Dedifferentiated amniotic fluid mesenchymal stem cell (primary cell): ENCODE data around the gene ARHGAP8.
"Not testable (repeated sequence)": the region's sequence is repeated elsewhere in the genome, so short reads cannot be mapped to it uniquely, and the experiment has no call there.

ENCODE experiments used
- DNase-seq: peaks from one replicate; pipeline ENCODE4 v3.0.0-alpha.2; 2016; ENCODE audit errors: extremely low spot score

ARHGAP8 gene

DNA sequence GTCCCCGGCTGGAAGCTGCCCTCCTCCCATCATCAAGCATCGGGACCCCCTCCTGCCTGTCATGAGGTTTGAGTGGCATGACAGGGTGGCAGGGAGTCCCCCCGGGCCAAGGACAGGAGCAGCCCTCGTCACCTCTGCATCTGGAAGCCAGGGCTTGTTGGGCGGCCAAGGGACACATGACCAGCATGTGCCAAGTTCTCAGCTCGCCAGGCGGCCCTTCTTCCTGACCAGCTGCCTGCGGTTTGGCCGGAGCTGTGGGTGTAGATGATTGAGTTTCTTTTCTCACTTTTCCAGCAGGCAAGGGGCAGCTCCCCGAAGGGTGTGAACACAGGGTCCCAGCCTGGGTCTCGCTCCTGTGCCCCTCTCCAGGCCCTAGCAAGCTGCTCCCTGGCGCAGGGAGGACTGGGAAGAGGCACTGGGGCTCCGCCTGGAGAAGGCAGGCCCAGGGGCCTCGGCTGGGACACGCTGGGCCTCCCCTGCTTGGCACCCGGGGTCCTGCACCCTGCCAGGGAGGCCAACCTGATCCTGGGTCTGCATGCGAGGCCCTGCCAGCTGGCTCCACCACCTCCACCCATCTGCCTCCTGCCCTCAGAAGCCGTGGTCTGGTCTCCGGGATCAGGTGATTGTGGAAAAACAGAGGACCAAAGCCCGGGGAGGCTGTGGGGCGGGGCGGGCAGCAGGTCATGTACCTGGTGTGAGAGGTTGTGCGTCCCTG lies 13.4 kb downstream of the ARHGAP8 start:
- no peak for DNase-seq

DNA sequence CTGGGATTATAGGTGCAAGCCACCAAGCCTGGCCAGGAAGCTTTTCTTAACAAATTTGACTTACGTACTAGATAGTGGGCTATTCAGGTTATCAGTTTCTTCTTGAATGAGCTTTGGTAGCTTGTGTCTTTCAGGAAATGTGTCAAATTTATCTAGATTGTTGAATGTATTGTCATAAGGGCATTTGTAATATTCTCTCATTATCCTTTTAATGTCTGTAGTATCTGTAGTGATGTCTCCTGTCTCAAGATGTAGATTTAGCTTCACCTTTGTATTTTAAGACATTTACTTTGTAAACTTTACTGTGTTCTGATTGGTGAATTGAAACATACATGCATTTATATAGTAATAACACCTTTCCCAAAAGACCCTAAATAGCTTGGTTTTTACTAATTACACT lies 20.7 kb downstream of the ARHGAP8 start:
- no peak for DNase-seq

DNA sequence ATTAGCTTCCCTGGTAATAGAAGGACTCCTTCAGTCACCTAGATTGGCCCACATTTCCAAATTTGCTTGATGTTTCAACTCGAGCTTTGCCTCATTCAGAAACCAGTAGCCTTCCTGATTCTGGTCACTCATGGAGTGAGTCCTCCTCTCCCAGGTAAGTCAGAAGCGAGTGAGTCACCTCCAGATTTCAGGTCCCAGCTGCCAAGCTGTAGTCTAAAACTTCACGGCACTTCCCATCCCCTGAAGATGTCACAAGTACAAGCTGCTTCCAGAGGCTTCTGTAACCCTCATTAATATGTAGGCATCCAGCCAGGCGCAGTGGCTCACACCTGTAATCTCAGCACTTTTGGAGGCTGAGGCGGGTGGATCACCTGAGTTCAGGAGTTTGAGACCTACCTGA lies 23.5 kb downstream of the ARHGAP8 start:
- DNase-seq: no peak

DNA sequence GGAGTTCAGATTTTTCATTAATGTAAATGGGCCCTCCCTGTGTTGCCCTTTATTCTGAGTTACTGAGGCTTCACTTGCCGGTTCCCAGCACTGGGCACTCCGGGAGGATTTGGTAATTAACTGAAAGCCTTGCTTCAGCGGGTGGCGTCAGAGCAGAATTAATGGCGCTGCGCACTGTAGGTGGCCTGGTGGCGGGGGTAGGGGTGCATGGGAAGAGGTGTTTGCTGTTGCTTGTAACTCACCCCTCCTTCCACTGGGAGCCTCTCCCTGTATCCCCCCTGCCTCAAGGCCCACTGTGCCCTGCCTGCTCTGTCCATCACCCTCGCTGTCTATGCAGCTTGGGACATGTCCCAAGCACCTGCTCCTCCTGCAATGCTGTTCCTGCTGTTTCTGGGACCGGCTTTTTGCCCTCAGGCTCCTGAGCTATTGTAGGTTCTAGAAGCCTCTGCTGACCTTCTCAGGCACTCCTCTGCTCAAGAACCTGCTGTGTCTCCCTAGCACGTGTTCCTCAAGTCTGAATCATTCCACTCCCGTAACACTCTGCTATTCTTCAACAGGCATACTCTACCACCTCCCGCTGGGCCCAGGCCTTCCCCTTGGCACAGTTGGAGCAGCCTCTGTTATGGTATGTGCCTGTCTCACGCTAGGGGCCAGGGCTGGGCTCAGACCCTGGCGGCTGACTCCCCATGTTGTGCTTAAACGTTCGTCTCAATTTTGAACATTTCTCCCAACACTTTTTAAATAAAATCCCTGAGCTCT lies 24.4 kb downstream of the ARHGAP8 start:
- no peak for DNase-seq

DNA sequence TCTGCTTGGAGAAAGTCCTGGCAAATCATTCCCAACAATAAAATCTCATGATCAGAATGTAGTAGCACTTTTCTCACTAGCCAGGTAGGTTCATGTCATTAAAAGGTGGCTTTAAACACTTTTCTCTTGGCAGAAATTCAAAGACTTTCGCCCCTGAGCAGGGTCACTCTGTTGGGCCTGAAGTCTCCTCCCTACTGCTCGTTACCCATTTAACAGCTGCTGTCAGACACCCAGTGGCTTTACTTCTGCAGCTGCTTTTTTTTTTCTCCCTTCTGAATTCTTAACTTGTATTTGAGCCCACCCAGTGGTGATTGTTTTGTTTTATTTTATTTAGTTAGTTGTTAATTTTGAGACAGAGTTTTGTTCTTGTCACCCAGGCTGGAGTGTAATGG lies 25.0 kb downstream of the ARHGAP8 start:
- no peak for DNase-seq

DNA sequence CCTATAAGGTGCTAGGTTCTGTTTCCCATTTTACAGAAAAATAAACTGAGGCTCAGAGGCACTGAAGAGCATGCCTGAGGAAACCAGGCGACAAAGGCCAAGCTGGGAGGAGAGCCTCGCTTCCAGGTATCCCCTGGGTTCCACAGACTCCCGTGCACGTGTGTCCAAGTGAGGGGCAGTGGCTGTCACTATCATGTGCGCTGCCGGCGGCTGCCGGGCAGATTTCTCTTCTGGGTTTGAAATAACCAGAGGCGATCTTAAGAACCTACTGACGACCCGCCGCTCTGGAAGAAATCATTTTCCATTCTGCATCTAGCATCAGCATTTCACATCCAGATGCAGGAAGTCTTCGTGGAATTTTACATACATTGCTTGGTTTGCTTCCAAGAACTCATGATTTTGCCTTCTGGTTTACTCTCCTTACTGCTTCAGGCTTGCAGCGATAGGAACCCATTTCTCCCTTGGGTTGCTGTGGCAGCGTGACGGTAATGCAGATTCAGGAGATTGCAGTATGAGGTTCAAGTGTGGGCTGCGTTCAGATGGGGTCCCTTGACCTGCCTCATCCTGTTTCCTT lies 28.6 kb downstream of the ARHGAP8 start:
- DNase-seq: no peak

DNA sequence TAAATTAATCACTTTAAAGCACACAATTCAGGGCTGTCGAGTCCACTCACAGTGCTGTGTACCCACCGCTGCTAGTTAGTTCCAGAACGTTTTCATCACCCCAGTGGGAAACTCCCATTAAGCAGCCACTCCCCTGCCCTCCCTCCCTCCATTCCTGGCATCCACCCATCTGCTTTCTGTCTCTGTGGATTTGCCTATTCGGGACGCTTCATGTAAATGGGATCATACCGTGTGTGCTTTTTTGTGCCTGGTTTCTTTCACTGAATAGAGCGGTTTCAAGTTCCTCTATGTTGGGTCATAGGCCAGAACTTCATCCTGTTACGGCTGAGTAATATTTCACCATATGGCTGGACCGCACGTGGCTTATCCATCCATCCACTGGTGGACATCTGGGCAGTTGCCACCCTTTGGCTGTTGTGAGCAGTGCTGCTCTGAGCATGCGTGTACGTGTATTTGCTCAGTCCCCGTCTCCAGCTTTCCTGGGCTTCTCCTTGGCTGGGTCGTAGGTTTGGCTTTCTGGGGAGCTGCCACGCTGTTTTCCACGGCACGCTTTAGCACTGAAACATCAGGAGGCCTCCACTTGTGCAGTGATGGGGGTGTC lies 30.1 kb downstream of the ARHGAP8 start:
- DNase-seq: no peak

DNA sequence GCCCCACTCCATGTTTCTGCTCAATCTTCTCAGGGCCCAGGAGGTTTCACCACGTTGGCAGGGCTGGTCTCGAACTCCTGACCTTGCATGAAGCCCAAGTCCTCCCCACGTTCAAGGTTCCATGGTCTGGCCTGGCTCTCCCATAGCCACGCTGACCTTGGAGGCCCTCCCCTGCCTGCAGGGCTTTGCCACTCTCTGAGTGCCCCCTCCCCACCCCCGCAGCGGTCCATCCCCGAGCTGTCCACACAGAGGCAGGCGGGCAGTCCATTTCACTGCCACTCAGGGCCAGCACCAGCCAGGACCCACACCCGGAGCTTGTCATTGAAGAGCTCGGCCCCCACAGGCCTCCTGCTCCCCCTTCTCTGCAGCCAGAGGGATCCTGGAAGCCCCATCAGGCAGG lies 30.7 kb downstream of the ARHGAP8 start:
- DNase-seq: no peak

DNA sequence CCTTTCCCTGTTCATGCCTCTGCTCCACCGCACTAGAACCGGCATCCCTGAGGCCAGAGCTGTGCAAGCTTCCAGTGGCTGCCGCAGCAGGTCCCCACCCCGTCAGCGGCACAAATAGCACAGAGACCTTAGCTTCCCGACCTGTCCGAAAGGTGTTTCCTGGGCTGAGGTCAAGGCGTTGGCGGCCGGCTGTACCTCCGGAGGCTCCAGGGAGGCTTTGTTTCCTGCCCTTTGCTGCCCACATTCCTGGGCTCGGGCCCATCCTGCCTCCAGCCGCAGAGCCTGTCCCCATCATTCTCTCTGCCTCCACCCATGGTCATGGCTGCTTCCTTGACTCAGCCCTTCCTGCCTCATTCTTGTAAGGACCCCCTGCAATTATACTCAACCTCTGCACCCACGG lies 31.2 kb downstream of the ARHGAP8 start:
- no peak for DNase-seq

DNA sequence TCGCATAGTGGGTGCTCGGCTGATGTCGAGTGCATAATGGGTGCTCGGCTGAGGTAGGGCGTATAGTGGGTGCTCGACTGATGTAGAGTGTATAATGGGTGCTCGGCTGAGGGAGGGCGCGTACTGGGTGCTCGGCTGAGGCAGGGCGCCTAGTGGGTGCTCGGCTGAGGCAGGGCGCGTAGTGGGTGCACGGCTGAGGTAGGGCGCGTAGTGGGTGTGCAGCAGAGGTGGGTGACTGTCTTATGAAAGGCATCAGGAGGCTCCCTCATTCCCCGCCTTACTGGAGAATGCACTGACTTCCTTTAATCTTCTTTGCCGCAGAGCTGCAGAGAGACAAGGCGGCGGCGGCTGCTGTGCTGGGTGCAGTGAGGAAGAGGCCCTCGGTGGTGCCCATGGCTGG lies 33.8 kb downstream of the ARHGAP8 start:
- DNase-seq: no peak

DNA sequence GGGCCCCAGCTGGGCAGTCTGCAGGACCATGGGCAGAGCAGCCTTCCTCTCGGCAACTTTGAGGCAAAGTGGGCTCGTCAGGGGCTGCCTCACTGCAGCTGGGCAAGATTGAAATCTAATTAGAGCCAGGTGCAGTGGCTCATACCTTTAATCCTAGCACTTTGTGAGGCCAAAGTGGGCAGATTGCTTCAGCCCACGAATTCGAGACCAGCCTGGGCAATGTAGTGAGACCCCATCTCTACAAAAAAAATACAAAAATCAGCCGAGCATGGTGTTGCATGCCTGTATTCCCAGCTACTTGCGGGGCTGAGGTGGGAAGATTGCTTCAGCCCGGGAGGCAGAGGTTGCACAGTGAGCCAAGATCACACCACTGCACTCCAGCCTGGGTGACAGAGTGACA lies 34.2 kb downstream of the ARHGAP8 start:
- no peak for DNase-seq

DNA sequence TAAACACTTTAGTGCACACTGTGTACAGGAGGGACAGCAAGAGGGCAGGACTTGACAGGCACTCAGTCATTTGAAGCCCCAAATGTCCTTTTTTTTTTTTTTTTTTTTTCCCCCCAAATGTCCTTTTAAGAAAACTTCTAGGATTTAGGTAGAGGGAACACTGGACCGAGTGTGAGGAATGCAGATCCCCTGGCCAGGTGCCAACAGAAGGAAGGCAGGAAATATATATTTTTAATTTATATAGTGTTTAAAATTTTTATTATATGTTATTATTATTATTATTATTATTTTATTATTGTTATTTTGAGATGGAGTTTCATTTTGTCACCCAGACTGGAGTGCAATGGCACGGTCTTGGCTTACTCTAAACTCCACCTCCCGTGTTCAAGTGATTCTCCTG lies 35.5 kb downstream of the ARHGAP8 start:
- no peak for DNase-seq

DNA sequence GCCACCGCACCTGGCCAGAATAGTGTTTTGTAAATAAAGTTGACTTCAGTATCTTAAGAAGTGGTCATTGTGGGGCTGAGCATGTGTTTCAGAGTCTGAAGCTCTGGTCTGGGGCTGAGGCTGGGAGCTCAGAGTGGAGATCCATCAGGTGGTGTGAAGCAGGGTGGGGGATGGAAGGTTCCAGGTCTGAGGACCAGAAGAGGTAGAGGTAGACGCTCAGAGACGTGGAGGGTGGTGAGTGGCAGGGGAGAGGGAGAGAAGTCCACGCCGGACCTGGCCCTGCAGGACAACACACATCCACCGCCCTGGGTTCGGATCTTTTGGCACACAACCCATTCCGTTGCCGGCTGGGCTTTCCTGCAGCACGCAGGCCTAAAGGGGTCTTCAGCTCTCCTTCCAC lies 40.7 kb downstream of the ARHGAP8 start:
- DNase-seq: no peak

DNA sequence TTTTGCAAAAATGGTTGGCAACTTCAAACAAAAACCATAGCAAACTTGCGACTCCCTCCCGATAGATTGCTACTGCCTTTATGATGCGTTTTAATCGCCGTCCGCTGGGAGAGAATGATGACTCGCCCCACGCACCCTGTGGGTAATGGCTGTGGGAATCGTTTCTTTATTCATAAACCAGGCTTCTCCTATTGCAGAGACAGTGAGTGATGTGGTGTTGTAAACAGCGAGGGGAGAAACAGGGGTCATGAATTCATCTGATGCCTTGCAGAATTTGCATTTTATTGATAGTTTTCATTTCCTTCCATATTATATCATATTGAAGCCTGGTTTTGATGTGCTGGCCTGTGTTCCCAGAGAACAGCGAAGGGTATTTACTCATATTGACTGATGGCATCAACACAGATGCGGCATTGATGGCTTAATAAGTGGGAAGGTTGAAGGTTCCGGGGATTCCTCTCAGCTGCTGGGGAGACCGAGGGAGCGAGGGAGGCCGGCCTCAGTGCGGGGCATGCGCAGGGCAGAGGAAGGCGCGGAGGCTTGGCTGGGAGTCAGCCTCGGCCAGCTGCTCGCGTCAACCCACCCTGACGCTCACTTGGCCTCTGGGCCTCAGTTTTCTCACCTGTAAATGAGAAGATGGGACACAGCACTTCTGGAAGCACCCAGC lies 41.3 kb downstream of the ARHGAP8 start:
- DNase-seq: no peak

DNA sequence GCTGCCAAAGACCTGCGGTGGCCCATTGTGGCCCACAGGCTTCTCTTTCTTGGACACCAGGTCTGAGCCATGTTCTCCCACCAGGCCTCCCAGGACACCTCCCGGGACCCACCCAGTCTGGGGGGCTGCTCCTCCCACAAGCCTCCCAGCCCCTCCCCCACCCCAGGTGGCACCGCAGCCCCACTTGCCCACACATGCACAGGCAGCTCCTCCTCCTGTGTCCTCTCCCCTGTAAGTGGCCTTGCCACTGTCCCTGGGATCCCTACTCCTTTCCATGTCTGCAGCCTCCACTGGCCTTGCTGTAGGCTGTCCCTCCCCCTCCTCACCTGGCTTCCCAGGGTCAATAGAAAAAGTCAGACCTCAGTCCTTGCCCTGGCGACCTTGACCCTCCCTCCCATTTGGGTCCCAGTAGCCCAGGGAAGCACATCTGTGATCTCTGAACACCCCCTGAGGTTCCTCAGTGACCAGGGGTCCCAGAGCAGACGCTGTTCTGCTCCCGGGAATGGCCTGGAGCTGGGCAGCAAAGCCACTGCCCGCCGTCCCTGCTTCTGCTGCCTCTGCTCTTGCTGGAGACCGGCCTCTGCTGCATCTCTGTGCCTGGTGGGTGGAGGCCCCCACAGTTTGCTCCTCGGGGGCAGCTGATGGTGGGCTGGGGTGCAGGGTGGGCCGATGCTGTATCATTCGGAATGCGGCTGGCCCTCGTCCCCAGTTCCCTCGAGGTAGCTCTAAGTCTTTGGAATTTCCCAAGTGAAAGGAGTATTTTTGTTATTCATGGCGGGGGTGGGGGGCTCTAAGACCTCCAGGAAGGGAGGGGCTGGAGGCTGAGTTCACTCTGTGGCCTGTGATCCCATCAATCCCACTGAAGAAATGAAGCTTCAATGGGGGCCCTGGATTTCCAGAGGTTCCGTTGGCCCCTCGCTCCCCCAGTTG lies 43.6 kb downstream of the ARHGAP8 start:
- no peak for DNase-seq

DNA sequence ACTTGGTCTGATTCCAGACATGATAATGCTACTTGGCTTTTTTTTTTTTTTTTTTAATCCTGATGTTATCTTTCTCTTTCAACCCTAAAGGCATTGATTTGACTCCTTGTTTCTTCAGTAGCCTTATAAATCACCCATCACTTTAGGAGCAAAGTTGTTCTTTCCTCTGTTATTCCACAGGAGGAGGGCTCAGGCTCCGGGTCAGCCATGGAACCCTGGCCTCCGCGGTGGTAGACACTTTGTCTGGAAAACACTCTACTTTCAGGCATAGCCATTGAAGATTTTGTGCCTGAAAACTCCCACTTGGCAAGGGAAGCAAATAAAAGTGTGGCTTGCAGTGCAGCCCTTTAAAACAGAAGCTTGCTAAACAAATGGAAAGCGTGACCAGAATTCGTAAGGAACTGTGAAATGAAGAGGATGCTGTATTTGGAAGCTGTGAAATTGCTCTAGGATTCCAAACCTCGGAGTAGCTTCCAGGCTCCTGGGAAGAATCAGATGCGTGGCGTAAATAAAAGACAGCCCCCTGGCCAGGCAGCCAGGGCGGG lies 44.9 kb downstream of the ARHGAP8 start:
- DNase-seq: no peak

DNA sequence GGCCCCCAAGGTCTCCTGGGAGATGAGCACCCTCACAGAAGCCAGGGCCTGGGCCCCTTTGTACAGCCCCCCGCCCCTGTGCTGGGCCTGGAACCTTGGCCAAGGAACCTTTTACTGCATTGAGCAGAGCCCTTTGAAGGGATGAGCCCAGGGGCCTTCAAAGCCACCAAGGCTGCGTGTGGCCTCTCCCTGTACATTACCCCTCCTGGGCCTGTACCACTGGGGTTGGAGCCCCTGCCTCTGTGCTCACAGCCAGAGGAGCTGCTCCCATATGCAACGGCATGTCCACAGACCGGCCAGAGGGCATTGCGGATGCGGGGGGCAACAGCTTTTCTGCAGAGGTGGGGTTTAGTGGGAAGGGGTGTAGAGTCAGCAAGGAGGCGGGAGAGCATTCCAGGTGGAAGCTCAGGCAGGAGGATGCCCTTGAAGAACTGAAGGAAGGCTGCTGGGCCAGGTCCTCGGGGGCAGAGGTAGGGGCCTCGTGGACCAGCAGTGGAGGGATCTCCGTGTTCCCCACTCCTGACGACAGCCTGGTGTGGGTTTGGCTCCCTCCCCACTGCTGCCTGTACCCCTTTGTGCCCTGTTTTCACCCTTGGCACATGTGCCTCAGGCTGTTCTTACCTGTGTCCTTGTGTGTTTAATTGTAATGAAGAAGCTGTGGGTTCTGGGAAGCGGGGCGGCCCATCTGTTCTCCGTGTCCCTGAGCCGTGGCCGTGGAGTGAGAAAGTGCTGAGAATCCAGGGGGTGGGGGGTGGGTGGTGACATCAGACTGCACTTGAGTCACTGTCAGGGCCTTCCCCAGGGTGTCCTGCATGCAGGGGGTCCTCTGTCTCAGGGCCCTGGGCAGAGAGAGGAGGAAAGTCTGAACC lies 46.9 kb downstream of the ARHGAP8 start:
- no peak for DNase-seq

DNA sequence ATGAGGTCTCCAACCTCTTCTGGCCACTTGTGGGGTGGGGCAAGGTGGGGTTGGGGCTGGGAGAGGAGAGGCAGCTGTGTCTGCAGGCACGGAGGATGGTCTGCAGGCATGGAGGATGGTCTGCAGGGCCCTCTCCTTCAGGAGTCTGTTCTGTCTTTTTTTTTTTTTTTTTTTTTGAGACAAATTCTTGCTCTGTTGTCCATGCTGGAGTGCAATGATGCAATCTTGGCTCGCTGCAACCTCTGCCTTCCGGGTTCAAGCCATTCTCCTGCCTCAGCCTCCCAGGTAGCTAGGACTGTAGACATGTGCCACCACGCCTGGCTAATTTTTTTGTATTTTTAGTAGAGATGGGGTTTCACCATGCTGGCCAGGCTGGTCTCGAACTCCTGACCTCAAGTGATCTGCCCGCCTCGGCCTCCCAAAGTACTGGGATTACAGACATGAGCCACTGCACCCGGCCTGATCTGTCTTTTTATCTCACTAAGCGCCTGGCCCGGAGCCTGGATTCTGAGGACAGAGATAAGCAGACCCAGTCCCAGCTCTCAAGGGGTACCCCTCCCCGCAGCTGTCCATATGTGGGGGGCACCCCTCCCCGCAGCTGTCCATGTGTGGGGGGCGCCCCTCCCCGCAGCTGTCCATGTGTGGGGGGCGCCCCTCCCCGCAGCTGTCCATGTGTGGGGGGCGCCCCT lies 47.7 kb downstream of the ARHGAP8 start:
- not testable (repeated sequence) for DNase-seq

DNA sequence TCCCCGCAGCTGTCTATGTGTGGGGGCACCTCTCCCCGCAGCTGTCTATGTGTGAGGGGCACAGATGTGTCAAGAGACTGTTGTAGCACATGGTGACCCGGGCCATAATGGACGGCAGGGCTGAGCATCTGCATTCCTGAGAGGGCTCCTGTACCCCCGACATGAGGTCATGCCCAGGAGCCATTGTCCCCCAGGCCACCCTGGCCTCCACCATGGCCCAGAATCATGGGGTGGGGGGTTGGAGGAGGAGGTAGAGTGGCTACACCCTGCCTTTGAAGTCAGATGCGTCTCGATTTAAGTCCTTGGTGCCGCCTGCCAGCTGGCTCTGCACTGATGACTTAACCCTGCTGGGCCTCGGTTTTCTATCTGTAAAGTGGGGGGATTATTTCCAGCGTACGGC lies 49.1 kb downstream of the ARHGAP8 start:
- no peak for DNase-seq
